NCI-H345 treated with DMSO at 0.1 percent for 48 hours (cell line): ENCODE results near the gene DISP2.

Source experiments
- DNase-seq: peaks from one replicate; lab custom pipeline; 2025; ENCODE audit not compliant: unreplicated experiment; lab: John Stamatoyannopoulos, UW

Gene DISP2

DNA sequence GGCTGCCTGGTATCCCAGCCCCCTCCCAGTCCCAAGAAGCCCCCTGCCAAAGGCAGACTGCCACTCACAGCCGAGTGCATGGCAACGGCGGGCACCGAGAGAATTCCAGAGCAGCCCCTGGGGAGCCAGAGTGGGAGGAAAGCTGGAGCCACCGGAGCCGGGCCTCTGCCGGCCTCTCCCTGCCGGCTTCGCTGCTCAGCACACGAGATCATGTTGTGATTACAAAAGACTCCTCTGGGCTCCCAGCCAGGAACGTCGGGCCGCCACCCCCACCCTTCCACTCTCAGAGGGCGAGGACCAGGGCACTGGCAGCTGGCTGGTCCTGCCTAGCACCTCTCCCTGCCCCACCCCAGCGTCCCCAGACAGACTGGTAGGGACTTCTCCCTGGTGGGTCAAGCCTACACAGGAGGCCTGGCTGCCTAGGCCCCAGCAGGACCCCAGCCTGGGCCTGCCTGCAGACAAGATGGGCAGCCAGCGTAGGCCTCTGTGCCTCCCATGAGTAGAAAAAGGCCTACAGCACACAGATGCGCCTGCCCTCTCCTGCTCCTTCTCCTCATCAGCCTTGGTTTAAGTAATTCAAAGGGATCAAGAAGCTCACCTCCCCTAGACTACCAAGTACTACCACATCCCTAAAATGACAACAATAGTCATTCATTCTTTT, 17.1 kb upstream of the DISP2 start, which contains the start of gene CCDC9B:
CCDC9B (minus strand) TSS at position 200 of the 661 bp plus-strand sequence; CDS start at position 80, 120 bp downstream.
- DNase-seq, result peak; percentile 52

DNA sequence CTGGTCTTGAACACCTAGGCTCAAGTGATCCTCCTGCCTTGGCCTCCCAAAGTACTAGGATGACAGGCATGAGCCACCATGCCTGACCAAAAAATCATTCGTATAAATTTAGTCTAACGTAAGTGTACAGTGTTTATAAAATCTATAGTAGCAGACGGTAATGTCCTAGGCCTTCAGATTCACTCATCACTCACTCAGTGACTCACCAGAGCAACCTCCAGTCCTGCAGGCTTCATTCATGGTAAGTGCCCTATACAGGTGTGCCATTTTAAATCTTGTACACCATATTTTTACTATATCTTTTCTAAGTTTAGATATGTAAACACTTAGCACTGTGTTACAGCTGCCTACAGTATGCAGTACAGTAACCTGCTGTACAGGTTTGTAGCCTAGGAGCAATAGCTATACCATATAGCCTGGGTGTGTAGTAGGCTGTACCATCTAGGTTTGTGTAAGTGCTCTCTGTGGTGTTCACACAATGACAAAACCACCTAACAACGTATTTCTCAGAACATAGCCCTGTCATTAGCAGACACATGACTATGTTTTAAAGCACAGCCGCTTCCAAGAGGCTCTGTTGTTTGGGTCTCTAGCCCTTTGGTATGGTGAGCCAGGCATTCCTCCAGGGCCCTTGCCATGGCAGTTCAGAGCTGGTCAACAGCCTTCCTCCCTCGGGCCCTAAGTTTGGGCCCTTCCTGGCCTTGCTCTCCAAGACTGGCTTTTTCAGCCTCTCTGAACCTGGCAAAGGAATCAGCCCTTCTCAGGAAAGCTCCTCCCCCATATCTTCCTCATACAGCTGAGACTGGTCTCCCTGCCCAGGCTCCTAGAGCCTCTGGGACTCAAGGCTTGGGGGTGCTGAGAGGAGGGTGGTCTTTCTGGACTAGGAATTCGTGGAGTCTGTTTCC, 15.4 kb upstream of the DISP2 start:
- no peak for DNase-seq

DNA sequence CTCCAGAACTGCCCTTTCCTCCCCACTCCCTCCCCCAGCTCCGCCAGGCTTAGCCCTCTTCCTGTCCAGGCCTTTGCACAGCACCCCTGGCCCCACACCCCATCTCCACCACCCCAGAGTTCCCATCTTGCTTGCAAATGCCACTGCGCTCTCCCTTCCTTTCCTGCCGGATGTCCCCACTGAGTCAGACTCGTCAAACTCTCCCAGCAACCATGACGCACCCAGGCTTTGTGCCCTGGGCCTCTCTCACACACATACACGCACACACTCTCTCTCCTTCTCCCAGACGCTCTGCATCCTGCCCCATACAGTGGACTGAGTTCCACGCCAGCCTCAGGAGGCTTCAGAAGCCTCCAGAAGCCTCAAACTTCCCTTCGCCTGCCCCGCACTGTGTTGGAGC, 14.5 kb upstream of the DISP2 start:
- no peak for DNase-seq

DNA sequence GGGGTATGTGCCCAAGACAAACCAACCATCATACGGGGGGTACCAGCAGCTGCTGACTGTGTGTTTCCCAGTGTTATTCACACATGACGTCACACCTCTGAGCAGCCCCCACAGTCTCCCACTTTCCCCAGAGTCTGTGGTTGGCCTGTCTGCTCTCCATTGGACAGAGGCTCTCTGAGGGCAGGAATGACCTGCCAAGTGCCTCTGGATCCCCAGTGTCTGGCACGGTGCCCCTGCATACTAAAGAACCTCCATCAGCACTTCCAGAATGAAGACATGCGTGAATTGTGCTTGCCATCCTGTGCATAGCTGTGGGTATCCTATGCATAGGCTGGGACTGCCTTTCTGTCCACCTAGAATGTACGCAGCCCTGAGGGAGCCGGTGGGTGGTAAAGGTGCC, 13.8 kb upstream of the DISP2 start:
- no peak for DNase-seq

DNA sequence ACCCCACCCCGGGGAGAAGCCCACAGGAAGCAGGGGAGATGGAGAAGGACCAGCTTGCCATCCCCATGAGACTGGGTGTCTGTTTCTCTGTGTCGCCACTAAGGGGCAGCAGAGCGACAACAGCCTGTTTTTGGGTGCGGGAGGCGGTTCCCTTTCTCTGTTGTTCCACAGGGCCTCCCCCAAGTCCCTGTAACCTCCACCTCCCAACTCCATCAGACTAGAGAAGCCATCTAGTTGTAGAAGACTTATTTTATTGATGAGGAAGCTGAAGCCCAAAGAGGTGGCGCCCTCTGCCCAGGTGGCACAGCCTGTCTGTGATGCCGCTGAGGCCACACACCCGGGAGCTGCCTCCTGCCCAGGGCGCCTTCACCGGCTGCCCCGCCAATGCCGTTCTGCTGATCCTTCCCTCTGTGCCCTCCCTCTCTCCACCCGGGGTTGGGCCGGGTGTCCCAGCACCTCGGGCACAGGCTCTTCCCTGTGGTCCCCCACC, 13.3 kb upstream of the DISP2 start:
- peak; percentile 18 for DNase-seq

DNA sequence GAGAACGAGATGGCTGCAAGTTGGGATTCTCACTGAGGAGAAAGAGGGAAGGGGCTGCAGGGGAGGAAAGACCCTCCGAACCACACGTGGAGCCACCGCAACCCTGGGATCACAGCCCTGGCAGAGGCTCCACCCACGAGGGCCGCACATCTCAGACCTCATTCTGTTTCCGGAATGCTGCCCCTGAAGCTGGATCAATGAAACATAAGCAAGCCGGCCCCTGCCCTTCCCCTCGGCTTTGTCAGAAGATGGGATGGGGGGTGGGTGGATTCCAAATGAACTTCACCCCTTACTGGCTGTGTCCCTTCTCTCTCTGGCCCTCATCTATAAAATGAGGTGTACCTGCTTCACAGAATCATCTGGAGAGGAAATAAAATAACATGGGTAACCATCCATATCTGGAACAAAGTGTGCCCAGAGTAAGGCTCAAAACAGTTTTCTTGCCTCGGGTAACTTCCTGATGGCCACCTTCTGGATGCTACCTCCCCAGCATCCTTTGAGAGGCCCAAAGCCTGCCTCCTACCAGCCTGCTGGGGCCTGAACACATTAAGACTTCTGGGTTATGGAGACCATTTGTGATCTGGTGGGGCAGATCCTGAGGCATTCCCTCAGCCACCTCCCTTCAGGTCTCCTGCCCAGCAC, 12.7 kb upstream of the DISP2 start:
- DNase-seq, result no peak

DNA sequence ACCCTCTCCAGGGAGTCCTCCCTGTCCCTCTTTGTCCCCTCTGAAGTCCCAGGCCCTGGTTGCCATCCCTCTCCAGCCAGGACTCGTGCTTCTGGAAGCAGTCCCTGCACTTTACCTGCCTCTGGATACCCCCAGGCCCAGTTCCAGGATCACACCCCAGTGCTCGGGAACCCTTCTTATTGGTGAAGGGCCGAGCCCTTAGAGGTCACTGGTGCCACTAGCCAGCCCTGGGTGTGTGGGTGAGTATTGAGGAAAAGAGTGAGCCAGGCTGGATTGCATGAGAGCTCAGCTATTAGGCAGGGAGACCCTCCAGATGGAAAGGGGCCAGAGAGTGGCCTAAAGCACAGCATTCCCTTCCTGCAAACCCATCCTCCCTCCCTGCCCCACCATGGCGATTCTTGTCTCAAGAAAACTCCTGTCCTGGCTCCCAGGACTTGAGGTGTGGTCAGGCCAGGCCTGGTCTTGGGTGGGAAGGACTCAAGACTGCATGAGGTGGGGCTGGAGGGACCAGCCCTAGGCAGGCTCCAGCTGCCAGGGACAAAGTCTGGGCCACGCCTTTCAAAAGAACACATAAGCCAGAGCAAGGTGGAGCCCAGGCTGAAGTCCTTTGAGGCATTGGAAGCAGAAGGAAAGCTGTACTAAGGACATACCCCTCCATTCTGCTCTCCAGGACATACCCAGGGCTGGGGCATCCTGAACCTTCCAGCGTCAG, 12.0 kb upstream of the DISP2 start:
- DNase-seq, result no peak

DNA sequence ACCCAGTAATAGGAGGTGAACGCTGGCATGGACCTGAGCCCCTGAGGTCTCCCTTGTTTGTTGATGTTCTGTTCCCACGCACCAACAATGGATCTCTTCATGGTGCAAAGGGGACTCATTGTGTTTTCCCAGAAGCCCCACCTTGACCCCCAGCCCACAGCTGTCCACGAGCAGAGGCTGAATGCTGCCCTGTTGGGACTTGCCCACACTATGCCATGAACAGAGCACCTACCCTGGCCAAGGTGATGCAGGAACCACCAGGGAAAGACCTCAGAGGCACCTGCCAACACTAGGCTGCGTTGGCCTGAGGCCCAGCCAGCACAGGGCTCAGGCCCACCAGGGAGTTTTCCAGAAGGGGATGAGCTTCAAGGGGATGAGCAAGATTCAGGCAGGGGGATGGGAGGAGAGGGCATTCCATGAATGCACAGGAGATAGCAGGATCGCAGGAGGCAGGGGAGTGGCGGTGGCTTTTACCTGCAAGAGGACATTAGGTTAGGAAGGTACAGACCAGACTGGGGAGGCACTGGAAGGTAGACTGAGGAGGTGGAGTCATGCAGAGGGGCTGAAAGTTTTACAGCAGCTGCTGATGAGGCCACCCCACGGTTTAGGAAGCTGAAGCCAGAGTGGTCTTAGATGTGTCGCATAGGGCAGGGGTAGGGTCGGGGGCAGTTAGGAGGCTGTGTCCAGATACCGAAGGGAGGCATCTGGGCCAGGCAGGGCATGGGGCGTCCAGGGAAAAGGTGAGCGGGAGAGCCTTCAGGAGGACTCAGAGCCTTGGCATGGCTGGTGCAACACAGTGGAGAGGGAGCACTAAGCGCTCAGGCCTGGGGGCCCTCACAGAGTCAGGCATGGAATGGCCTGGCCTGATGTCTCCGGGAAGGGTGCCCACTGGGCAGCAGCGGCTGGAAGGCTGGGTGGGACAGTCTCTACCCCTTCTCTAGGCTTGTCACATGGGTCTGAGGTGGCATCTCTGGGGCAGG, 11.2 kb upstream of the DISP2 start:
- no peak for DNase-seq

DNA sequence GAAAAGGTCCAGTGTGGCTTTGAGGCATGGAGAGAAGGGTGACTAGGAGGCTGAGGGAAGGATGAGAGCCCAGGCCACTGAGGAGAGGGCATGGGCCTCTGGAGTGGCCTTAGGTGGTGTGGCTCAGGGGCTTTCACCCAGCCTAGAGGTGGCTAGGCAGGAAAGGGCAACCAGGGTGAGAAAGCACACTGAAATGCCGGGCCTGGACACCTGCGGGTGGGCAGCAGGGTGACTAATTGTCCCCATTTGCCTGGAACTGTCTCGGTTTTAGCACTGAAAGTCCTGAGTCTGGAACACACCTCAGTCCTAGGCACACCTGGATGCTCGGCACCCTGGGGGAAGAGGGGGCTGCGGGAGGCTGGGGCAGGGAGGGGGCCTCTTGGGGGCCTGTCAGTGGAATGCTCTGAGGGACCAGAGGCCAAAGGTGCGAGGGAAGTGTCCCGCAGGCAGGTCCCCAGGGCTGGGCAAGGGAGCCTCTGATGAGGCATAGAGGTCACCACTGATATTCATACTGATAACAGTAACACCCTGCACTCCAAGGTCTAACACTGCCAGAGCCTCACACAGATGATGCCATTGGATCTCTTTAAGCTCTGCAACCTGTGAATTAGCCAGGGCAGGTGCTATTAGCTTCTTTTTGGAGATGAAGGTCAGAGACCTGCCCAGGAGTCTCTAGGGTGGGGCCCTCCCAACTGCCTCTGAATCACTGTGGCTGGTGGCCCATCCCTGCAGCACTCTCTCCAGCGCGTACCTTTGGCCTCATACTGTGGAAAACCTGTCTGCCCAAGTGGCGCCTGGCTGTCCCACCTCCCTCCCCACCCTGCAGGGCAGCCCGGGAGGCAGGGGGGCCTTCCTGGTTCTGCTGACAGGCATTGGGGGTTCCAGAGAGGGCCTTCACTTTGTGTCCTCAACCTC, 10.2 kb upstream of the DISP2 start:
- no peak for DNase-seq

DNA sequence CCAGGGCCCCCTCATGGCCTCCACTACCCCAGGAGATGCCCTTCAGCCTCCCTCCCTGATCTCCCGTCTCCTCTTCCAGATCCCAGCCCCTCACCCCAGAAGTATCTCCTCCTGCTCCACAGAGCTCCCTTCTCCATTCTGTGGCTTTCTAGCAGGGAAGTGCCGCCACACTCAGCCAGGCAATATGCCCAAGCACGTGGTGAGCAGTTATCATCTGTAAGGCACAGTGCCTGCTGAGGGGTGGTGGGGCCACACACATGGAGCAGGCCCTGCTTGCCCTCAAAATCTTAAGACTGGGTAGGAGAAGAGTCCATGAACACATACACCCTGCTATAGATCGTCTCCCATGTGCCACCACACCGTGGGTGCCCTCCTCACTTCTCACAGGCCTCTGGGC, 9.5 kb upstream of the DISP2 start:
- DNase-seq, result no peak

DNA sequence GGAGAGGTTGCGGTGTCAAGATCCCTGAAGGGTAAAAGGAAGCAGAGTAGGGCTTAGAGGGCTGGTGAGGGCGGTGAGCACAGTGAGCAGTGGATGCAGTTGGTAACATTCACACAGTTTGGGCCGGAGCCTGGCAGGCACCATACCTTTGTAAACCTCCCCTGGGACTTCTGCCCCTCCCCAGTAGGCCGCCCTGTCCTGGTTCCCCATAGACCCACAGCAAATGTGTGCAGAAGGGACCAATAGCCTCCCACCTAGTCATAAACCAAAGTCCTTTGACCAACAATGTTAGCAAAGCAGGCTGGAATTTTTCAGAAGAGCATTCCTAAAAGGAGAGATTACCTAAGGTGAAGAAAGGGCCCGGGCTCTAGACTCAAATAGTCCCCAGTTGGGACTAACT, 8.9 kb upstream of the DISP2 start:
- no peak for DNase-seq

DNA sequence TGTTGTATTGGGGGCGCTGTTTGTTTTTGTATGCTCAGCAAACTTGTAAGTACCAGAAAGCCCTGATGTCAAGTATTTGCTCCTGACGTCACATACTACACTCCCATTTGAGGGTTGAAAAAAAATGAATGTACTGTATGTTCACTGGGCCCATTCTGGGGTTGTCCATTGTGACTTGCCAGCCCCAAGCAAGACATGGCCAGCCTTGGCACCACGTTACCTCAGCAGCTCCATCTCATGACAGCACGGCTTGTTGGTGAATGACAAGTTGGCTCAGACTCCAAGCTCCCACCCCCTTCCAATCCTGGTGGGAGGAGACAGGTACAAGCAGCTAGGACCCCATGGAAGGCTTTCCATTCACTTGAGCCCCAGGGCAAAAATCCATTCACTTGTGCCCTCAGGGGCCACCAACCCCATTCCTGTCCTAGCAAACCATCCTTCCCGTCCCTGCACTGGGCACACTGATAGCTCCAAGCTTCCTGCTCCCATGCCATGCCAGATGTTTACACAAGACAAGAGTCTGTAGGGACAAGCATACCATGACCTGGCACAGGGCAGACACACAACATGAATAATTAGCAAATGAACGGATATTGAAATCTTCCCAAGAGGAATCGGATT, 5.6 kb upstream of the DISP2 start:
- DNase-seq, result no peak

DNA sequence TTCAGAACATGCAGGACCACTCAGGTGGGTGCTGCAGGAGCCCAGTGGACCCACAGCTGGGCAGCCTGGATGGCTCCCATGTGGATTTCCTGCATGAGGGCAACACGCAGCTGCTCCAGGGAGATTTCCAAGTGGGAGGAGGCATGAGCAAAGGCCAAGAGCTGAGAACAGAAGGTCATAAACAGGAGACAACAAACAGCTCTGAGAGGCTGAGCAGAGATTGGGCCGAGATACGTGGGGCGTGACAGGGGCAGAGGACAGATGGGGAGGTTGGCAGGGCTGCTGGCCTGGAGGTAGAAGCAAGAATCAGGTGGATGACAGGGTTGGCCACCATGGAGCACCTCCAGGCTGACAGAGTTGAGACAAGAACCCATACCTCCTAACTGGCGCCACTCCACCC, 4.3 kb upstream of the DISP2 start:
- DNase-seq, result no peak

DNA sequence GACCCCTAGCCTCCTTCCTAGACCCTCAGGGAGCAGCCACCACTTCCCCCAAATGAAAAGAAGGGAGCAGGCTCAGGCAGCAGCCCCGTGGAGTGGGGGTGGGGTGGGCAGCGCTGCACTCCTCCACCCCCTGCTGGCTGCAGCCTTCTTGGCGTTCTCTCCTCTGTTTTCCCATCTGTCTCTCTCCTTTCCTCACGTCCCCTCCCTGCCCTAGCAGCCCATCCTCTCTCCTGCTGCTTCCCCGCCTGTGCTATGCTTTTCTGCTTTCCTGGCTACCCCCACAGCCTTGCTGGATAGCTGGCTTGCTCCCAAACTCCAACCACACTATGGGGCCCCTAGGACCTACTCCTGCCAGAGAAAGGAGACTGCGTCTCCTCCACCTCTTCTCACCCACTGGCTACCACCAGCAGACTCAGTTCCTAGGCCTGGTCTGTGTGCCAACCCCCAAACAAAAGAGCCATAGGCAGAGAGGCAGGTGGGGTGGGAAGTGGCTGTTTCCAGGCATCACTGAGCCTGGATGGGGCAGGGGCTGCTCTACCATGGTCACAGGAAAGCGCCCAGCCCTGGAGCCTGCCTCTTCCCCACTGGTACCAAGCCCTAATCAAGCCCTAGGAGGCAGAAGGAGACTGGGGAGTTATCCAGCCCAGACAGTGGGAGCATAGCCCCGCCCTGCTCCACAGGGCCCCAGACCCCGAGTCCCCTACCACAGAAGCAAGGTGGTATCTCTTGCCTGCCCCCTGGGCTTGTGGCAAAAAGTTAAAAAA, 3.4 kb upstream of the DISP2 start:
- DNase-seq, result no peak

DNA sequence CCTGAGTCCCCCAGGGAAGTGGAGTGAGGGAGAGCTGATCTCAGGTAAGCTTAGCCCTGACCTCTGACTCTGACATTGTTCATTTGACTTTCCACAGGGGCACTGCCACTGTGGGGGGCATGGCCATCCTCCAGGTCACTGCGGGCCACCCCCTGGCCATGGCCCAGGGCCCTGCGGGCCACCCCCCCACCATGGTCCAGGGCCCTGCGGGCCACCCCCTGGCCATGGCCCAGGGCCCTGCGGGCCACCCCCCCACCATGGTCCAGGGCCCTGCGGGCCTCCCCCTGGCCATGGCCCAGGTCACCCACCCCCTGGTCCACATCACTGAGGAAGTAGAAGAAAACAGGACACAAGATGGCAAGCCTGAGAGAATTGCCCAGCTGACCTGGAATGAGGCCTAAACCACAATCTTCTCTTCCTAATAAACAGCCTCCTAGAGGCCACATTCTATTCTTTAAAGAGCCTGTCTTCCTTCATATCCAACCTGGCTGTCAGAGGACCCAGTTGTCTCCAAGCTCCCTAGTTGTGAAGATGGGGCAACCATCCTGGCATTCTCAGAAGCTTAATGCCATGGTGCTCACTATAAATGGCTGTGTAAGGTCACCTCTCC, 1.9 kb upstream of the DISP2 start:
- DNase-seq, result no peak

DNA sequence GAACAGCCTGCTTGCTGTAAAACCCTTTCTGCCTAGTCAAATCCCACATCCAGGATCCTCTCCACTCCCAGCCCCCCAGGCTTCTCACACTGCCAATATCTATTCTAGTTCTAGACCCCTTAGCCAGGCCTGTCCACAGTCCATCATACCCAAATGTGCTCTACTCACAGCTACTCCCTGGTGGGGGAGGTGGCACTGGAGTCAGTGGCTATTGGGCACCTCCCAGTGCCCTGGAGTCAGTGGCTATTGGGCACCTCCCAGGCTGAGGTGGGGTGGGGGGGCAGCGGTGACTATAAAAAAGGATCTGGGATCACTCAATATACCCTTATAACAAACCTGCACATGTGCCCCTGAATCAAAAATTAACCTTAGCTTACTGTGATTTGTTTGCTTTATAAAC, 773 bp upstream of the DISP2 start:
- no peak for DNase-seq
